ENCODE results near the gene CMTM2.

DNA sequence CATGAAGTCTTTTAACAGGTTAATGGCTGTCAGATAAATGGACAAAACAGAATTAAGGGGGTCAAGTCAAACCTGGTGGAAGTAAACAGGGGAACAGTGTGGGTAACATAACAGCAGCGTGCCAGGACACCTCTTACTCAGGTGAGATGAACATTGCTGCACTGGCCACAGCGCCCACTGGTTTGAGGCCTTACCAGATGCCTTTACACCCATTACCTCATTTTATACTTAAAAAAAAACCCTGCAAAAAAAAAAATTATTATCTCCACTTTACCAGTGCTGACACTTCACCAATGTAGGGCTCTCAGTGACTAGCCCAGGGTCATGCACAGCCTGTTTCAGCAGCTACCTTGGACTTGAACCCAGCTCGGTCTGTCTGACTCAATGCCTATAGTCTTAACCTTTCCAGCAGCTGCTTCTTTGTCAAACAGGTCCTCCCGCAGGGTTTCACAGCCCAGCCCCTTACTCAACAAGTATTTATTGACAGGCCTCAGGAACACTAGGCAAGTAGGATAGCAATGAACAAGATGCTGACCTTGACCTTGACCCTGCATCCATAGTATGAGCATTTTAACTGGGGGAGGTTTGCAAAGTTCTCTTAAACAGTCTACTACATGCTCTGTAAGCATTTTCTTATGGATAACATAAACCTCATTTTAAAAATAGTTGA lies 55.4 kb downstream of the CMTM2 start:
- TF ChIP-seq, protein P1, sequence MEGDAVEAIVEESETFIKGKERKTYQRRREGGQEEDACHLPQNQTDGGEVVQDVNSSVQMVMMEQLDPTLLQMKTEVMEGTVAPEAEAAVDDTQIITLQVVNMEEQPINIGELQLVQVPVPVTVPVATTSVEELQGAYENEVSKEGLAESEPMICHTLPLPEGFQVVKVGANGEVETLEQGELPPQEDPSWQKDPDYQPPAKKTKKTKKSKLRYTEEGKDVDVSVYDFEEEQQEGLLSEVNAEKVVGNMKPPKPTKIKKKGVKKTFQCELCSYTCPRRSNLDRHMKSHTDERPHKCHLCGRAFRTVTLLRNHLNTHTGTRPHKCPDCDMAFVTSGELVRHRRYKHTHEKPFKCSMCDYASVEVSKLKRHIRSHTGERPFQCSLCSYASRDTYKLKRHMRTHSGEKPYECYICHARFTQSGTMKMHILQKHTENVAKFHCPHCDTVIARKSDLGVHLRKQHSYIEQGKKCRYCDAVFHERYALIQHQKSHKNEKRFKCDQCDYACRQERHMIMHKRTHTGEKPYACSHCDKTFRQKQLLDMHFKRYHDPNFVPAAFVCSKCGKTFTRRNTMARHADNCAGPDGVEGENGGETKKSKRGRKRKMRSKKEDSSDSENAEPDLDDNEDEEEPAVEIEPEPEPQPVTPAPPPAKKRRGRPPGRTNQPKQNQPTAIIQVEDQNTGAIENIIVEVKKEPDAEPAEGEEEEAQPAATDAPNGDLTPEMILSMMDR (IDR thresholded peaks at IDR 0.05), result no peak
- TF ChIP-seq EZH2 (IDR thresholded peaks at IDR 0.05) (no peak), EZH2phosphoT487 (IDR thresholded peaks at IDR 0.05) (no peak)

All from neural progenitor cell (in vitro differentiated cells).